H1 (cell line): ENCODE data around the gene CSNK1D.

Experiments used
- BRCA1 ChIP-seq: IDR thresholded peaks from 2 replicates; pipeline ENCODE4 v1.6.1; 2012; ENCODE audit warnings: low read depth, low read length, improper control_type of control experiment
- EP300 ChIP-seq, 2 experiments: IDR thresholded peaks; 1 replicate in 1 of 2; 2 replicates in 1 of 2; pipeline ENCODE4 v1.6.1; 2011 to 2012; ENCODE audit warnings: low read depth in 2 of 2, low read length in 2 of 2, mild to moderate bottlenecking in 2 of 2, borderline replicate concordance in 1 of 2, inconsistent platforms in 1 of 2, moderate library complexity in 1 of 2
- JUND ChIP-seq: IDR thresholded peaks from 2 replicates; pipeline ENCODE4 v1.6.1; 2011; ENCODE audit warnings: mild to moderate bottlenecking, improper control_type of control experiment, low read length
- NRF1 ChIP-seq: IDR thresholded peaks from 2 replicates; pipeline ENCODE4 v1.6.1; 2011; ENCODE audit warnings: mild to moderate bottlenecking, low read depth, low read length, improper control_type of control experiment
- POLR2A ChIP-seq, 2 experiments: IDR thresholded peaks; 1 replicate in 1 of 2; 2 replicates in 1 of 2; pipeline ENCODE4 v1.6.1; 2011; ENCODE audit warnings: low read depth in 2 of 2, low read length in 2 of 2, mild to moderate bottlenecking in 2 of 2; ENCODE audit errors: control extremely low read depth in 1 of 2
- SP1 ChIP-seq: IDR thresholded peaks from 2 replicates; pipeline ENCODE4 v1.6.1; 2011; ENCODE audit warnings: low read depth, low read length
- SP4 ChIP-seq: IDR thresholded peaks from 2 replicates; pipeline ENCODE4 v1.6.1; 2012; ENCODE audit warnings: low read length, inconsistent platforms
- TAF7 ChIP-seq: optimal IDR thresholded peaks from 2 replicates; pipeline ENCODE3; 2011; ENCODE audit warnings: low read depth, mild to moderate bottlenecking, inconsistent platforms, low read length, moderate library complexity, borderline replicate concordance
- TF ChIP-seq, protein P1 (sequence below), 3 experiments: IDR thresholded peaks; 1 replicate in 2 of 3; 2 replicates in 1 of 3; pipeline versions ENCODE4 v1.5.1 to v1.6.1; 2011; ENCODE audit warnings: low read length in 3 of 3, mild to moderate bottlenecking in 3 of 3, inconsistent platforms in 2 of 3, low read depth in 1 of 3, moderate library complexity in 1 of 3; ENCODE audit not compliant: insufficient read depth in 1 of 3; ENCODE audit errors: control extremely low read depth in 1 of 3
- TF ChIP-seq, protein P2 (sequence below): IDR thresholded peaks from 2 replicates; pipeline ENCODE4 v1.6.1; 2012; ENCODE audit warnings: inconsistent platforms

DNA sequence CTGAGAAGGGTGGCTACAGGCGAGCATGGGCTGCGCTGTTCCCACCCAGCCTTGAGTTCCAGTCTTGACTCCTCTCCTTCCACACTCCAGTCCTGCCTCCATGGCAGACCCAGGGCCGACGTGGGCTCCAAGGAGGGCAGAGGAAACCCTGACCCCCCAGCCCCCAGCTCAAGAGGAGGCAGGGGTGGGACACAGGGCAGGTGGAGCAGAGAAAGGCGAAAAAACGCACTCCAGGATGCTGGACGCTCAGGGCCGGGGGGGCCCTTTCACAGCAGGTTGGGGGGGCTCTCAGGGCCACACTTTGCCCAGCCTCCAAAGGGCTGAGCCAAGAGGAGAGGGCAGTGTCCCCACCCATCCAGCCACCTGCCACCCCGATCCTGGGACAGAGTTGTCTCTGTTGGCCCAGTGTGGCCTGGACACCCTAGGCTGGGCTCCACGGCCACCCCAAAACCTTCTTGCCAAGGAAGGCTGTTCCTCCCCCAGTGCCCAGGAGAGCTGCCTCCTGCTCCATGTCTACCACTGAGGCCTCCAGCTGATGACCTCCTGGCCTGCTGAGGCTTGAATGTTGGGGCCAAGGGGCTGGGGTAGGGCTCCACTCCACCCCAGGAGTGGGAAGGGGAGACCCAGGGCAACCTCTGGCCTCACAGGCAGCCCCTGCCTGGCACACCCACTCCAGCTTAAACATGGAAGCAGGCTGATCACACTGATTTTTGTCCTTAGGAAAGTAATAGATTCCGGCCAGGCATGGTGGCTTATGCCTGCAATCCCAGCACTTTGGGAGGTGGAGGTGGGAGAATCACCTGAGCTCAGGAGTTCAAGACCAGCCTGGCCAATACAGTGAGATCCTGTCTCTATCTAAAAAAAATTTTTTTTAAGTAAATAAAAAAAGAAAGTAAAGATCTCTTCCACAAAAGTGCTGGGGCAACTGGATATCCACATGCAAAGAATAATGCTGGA lies 53.5 kb downstream of the CSNK1D start:
- TF ChIP-seq POLR2A (IDR thresholded peaks at IDR 0.05; ENCODE audit: control extremely low read depth in 1 of 2, low read depth in 2 of 2, low read length in 2 of 2) (no peak), NRF1 (no peak), JUND (no peak), SP1 (no peak), BRCA1 (no peak), TAF7 (no peak), SP4 (no peak), EP300 (IDR thresholded peaks at IDR 0.05; ENCODE audit: borderline replicate concordance in 1 of 2, low read depth in 2 of 2, low read length in 2 of 2) (no peak)
- TF ChIP-seq, protein P1, sequence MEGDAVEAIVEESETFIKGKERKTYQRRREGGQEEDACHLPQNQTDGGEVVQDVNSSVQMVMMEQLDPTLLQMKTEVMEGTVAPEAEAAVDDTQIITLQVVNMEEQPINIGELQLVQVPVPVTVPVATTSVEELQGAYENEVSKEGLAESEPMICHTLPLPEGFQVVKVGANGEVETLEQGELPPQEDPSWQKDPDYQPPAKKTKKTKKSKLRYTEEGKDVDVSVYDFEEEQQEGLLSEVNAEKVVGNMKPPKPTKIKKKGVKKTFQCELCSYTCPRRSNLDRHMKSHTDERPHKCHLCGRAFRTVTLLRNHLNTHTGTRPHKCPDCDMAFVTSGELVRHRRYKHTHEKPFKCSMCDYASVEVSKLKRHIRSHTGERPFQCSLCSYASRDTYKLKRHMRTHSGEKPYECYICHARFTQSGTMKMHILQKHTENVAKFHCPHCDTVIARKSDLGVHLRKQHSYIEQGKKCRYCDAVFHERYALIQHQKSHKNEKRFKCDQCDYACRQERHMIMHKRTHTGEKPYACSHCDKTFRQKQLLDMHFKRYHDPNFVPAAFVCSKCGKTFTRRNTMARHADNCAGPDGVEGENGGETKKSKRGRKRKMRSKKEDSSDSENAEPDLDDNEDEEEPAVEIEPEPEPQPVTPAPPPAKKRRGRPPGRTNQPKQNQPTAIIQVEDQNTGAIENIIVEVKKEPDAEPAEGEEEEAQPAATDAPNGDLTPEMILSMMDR (IDR thresholded peaks at IDR 0.05; ENCODE audit: control extremely low read depth in 1 of 3, insufficient read depth in 1 of 3, low read depth in 1 of 3, low read length in 3 of 3), result no peak
- TF ChIP-seq, protein P2, sequence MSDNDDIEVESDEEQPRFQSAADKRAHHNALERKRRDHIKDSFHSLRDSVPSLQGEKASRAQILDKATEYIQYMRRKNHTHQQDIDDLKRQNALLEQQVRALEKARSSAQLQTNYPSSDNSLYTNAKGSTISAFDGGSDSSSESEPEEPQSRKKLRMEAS, result no peak
